Stimulated activated CD8-positive, alpha-beta memory T cell treated with anti-CD3 and anti-CD28 coated beads, Interleukin-12 subunit alpha, Interleukin-12 subunit beta, amount 100 ng/mL, for 24 hours (primary cell): ENCODE measurements around the gene IGSF23.
"Not testable (repeated sequence)": the region's sequence is repeated elsewhere in the genome, so short reads cannot be mapped to it uniquely, and the experiment has no call there.

Experiments used
- DNase-seq: peaks from one replicate; pipeline ENCODE4 v3.0.0-alpha.2; 2020; ENCODE audit errors: extremely low read depth

IGSF23 gene

DNA sequence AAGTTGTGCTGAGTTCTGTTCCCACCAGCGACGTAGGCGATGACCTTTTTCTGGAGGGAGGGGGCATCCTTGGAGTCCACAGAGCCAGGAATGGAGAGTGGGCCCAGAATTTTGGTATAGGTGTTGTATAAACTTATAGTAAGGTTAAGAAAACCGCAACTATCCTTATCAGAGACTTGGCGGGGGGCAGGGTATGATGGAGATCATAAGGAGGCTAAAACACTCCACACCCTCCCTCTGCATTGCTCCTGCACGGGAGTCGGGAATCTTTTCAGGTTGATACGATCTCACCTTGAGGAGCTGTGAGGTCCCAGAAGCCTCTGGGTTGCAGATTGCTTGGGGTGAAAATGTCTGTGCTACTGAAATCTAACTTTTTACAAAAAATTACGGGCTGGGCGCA lies 51.6 kb downstream of the IGSF23 start:
- no peak for DNase-seq

DNA sequence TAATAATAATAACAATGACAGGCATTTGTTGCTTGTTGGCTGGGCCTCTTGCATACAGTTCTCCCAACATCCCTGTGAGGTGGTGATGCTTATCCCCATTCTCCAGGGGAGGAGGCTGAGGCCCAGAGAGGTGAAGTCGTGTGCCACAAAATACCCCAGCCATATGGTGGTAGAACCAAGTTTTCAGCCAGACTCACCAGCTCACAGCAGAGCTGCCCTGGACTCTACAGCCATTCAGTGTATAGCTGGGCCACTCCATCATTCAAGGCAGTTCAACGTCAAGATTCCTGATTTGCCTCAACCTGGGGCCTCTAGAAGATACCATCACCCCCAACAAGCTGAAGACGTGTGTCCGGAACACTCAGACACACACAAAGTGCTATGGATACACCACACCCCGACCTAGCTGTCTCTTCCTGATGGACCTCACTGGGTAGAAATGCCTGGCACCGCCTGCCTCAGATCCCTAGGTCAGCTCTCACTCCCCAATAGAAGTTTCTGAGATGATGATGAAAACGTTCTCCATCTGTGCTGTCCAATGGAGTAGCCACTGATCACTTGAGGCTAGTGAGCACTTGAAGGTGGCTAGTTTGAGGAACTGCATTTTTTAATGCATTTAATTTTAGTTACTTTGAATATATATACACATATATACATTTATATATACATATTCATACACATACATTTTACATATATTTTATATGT lies 53.6 kb downstream of the IGSF23 start:
- no peak for DNase-seq

DNA sequence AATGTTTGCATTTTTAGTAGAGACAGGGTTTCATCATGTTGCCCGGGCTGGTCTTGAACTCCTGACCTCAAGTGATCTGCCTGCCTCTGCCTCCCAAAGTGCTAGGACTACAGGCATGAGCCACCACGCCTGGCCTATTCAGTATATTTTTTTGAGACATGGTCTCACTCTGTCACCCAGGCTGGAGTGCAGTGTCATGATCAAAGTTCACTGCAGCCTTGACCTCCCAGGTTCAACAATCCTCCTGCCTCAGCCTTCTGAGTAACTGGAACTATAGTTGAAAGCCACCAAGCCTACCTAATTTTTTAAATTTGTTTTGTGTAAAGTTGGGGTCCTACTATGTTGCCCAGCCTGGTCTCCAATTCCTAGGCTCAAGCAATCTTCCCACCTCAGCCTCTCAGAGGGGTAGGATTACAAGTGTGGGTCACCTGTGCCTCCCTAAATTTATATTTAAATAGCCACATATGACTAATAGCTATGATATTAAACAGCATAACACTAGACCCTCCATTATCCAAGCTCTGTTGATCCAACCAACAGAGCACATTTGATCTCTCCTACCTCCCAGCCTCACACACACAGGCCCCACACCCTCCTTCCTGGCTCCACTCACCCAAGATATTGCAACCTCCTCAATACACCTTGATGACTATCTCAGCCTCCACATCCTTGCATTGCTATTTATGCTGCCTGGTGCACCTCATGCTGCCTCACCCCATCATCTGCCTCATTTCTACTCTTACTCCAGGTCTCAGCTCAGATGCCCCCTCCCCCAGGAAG lies 55.8 kb downstream of the IGSF23 start:
- DNase-seq: no peak

- DNase-seq: not testable (repeated sequence)
Measured at GRCh38 chr19:44670027-44670426, 56.7 kb downstream of the IGSF23 start.

DNA sequence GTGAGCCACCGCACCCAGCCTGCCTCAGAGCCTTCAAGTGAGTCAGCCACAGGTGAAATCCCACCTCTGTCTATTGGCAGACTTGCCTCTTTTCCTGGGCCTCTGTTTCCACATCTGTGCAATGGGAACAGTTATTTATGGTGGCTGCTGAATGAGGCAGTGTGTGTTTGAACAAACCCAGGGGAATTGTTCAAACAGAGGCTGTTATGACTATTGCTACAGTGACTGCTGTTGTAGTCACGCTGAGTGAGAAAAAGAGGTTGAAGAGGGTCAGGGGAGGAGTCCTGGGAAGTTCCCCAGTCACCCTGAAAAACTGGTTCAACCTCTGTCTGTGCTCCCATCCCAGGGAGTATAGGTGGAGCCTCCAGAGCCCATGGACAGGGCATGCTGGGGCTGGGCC lies 58.0 kb downstream of the IGSF23 start, which contains the start of gene CEACAM19:
CEACAM19 (plus strand) TSS at position 83 of the 400 bp plus-strand sequence. CDS start 450 bp downstream, outside the sequence.
- no peak for DNase-seq

DNA sequence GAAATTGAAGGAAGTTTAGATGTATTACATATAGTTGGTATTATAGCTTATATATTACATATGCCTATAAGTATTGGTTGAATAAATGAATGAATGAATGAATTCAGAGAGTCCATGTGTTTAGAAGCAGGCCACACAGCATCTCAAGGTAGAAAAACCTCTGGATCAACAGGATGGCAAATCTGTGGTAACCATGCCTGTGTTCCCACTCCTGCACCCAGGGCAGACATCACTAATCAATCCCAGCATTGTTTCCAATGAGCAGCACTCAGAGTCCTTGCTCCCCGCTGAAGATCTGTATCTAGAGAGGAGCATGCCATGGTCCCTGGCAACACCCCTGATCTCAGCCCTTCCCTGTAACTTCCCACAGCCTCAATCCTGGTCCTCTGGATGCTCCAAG lies 58.9 kb downstream of the IGSF23 start:
- DNase-seq: no peak

DNA sequence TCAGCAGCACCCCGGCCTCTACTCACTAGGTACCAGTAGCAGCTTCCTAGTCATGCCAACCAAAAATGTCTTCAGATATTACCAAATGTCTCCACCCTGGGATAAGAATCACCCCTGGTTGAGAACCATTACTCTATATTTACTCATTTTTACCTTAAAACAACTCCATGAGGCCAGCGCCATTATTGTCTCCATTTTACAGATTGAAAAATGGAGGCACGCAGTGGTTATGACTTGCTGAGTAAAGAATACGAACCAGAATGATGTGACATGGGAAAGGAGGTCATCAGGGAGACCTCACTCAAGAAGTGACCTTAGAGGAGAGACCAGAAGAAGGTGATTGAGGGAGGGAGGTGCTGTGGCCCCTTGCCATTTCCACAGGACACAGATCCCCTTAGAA lies 60.1 kb downstream of the IGSF23 start:
- DNase-seq: no peak

DNA sequence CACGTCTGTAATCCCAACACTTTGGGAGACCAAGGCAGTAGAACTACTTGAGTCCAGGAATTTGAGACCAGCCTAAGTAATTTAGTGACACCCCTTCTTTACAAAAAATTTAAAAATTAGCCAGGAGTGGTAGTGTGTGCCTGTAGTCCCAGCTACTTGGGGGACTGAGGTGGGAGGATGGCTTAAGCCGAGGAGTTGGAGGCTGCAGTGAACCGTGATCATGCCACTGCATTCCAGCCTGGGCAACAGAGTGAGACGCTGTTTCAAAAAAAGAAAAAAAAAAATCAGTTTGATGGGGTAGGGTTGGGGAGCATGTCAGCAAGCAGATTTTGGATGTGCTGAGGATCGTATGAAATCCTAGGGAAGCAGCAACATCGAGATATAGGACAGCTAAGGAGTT lies 62.2 kb downstream of the IGSF23 start:
- DNase-seq: no peak

DNA sequence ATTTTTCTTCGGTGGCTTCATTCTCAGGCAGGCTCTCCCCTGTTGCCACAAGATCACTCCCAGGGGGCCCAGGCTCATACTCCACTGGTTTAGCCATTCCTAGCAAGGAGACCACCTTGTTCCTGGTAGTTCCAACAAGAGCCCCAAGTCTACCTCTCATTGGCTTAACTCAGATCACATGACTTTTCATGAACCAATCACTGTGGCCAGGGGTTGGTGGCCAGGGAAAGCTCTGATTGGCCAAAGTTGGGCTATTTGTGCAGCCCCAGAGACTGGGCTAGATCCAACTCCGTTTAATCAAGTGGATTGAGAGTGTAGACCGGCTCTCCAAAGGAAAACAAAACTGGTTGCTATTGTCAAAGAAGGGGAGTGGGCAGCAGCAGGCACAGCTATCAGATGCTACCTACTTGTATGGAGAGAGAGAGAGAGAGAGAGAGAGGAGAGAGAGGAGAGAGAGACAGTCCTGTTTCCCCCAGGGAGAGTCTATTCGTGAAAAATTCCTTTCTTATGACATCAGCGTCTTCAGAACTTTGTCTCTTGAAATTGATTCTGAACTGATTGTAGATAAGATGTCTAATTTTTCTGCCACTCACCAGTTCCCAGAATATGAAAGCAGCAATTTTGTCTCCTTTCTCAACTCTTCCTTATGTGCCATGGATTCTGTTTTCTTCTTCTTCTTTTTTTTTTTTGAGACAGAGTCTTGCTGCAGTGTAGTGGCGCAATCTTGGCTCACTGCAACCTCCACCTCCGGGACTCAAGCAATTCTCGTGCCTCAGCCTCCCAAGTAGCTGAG lies 63.9 kb downstream of the IGSF23 start:
- no peak for DNase-seq

DNA sequence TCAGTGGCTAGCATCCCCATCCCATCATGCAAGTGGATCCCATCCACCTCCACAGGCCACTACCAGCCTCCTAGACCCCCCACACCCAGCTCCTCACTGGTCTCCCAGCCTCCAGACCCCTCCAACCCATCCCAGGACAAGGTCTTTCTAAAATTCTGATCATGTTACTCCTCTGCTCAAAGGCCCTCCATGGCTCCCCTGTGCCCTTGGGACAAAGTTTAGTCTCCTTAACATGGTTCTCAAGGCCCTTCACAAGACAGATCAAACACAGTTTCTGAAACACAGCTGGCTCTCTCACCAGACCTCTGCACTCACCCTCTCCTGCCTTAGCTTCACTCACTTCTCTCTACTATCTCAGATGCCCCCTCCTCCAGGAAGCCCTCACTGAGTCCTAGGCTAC lies 67.2 kb downstream of the IGSF23 start:
- no peak for DNase-seq

- no peak for DNase-seq
Measured at GRCh38 chr19:44681992-44682790, 68.8 kb downstream of the IGSF23 start.

- DNase-seq: no peak
Measured at GRCh38 chr19:44682807-44683206, 69.4 kb downstream of the IGSF23 start.

- DNase-seq: no peak
Measured at GRCh38 chr19:44683434-44684210, 70.3 kb downstream of the IGSF23 start.

DNA sequence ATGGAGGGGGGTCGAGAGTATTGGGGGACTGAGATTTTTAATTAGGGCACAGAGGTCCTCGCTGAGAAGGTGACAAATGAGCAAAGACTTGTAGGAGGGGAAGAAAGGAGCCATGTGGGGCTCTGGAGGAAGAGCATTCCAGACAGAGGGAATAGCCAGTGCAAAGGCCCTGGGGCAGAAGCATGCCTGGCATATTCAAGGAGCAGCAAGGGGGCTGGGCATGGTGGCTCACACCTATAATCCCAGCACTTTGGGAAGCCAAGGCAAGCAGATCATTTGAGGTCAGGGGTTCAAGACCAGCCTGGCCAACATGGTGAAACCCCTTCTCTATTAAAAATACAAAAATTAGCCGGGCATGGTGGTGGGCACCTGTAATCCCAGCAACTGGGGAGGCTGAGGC lies 71.0 kb downstream of the IGSF23 start:
- not testable (repeated sequence) for DNase-seq

DNA sequence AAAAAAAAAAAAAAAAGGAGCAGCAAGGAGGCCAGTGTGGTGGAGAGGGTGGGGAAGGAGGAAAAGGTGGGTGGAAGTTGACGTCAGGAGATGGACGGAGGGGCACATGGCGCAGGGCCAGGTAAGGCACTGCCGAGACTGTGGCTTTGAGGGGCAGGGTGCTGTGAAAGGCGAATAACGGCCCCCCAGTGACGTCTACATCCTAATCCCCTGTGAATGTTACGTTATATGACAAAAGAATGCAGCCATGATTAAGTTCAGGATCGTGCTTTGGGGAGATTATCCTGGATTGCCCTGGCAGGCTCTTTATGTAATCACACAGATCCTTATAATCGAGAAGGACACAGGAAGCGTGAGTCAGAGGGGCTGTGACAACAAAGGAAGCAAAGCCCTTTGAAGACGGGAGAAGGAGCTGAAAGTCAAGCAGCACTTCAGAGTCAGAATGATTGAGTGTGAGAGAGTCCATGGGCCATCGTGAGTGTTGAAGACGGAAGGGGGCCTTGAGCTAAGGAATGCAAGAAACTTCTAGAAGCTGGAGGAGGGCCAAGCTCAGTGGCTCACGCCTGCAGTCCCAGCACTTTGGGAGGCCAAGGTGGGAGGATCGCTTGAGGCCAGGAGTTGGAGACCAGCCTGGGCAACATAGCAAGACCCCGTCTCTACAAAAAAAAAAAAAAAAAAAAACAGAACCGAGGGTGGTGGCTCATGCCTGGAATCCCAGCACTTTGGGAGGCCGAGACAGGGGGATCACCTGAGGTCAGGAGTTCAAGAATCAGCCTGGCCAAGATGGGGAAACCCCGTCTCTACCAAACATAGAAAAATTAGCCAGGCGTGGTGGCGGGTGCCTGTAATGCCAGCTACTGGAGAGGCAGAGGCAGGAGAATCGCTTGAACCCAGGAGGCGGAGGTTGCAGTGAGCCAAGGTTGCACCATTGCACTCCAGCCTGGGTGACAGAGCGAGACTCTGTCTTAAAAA lies 71.8 kb downstream of the IGSF23 start:
- no peak for DNase-seq

DNA sequence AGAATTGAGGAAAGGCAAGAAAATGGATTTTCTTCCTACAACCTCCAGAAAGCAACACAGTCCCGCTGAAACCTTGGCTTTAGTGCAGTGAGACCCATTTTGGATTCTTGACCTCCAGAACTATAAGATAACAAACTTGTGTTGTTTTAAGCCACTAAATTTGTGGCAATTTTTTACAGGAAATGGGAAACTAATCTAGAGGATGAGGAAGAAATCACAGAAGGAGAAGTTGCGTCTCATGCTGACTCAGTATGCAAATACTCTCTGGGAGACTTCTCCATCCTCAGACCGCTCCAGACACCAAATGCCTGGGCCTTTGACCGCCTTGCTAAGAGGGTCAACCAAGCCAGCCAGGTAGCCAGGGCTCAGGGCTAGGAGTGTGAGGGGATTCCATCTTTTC lies 72.5 kb downstream of the IGSF23 start:
- DNase-seq: no peak
